Measurements from ENCODE around the gene RAPGEF1. TPM values are rescaled to one million over a fixed set of nuclear protein-coding genes. Genes with fewer than 3 reads are reported as not detected.
A peak's percentile ranks its signal among the peaks of the same experiment; 100 is the strongest.

Gene RAPGEF1
- total and polyA plus RNA-seq, 11 donors, result 50.6 to 161 (median 115) TPM

- Histone ChIP-seq H3K9me3 (no peaks in the 10 kb centered on the region), H3K36me3 (peaks cover 0 to 97% (median 93%) of the 10 kb centered on the region in 9 donors), H3K27ac (no peak overlapping the region), H3K27me3 (no peaks in the 10 kb centered on the region), H3K4me3 (no peak overlapping the region), H3K4me1 (peaks cover 0 to 45% (median 0%) of the 10 kb centered on the region in 12 donors)
- DNase-seq, result peak in 1 of 5 donors; percentile 49
- no peak for TF ChIP-seq POLR2A (IDR thresholded peaks at IDR 0.05)
- no peak for TF ChIP-seq CTCF (IDR thresholded peaks at IDR 0.05)
- intact Hi-C loops (cut with DNase I), result loop anchor here in 1 of 10 donors (2.0 kb wide), 1 partner anchor 148 kb away; the partner anchor contains the start of gene RAPGEF1
- 81 to 88% (median 82%) methylated on average over 13 to 15 of the region's 15 CpGs for WGBS, 4 donors
- no peak for ATAC-seq
Observed at GRCh38 chr9:131593091-131593820, 146.6 kb downstream of the RAPGEF1 start.

- Histone ChIP-seq H3K4me3 (no peak overlapping the region), H3K36me3 (peaks cover 0 to 94% (median 90%) of the 10 kb centered on the region in 9 donors), H3K27ac (no peak overlapping the region), H3K4me1 (peaks cover 0 to 32% (median 0%) of the 10 kb centered on the region in 12 donors), H3K9me3 (no peaks in the 10 kb centered on the region), H3K27me3 (no peaks in the 10 kb centered on the region)
- TF ChIP-seq POLR2A (IDR thresholded peaks at IDR 0.05) (no peak), CTCF (IDR thresholded peaks at IDR 0.05) (no peak)
- intact Hi-C loops (cut with DNase I), result loop anchor here (1.0 to 2.0 kb wide), 3 partner anchors 147 to 149 kb away; partner anchors contain the start of gene RAPGEF1 (in 9 of the 10)
- 57 to 77% (median 65%) methylated on average over 6 of the region's 6 CpGs for WGBS, 4 donors
- no peak for ATAC-seq
- peak in 1 of 5 donors; percentile 52 for DNase-seq
Observed at GRCh38 chr9:131591845-131592208, 148.0 kb downstream of the RAPGEF1 start.

- peaks cover 0 to 88% (median 83%) of the 10 kb centered on the region in 9 donors for H3K36me3 ChIP-seq
- intact Hi-C loops (cut with DNase I), result loop anchor here in 9 of 10 donors (1.0 to 2.0 kb wide), 3 partner anchors 148 to 150 kb away; partner anchors contain the start of gene RAPGEF1 (in 8 of the 9)
Observed at GRCh38 chr9:131590907-131591844, 148.7 kb downstream of the RAPGEF1 start.

More at GRCh38 chr9:131590907-131591844, 148.7 kb downstream of the RAPGEF1 start:
- peak; percentile 73 to 91 (median 83) for TF ChIP-seq CTCF (IDR thresholded peaks at IDR 0.05)
- no peak for TF ChIP-seq POLR2A (IDR thresholded peaks at IDR 0.05)
- DNase-seq (peak; percentile 73 to 90 (median 85)), ATAC-seq (peak; percentile 83 to 92 (median 88))
- no peaks in the 10 kb centered on the region for H3K9me3 ChIP-seq
- no peaks in the 10 kb centered on the region for H3K27me3 ChIP-seq
- H3K4me1 ChIP-seq, result peaks cover 0 to 27% (median 0%) of the 10 kb centered on the region in 12 donors
- H3K27ac ChIP-seq, result peak overlapping the region in 1 of 12 donors; percentile 6
- 66 to 83% (median 72%) methylated on average over 16 to 21 of the region's 21 CpGs for WGBS, 4 donors
- no peak overlapping the region for H3K4me3 ChIP-seq
